Hepatocyte (in vitro differentiated cells): ENCODE results near the gene CMTM7. TPM values are rescaled to one million over a fixed set of nuclear protein-coding genes. Genes with fewer than 3 reads are reported as not detected.

ENCODE experiments used
- DNase-seq: peaks from one replicate; pipeline ENCODE4 v3.0.0-alpha.2; 2016; ENCODE audit warnings: low spot score
- H2AFZ ChIP-seq: fragments of 200-600 bp; sonication (generic); 2 replicates; pipeline ENCODE4 v1.6.0; 2016; ENCODE audit warnings: antibody characterized with exemption, mild to moderate bottlenecking
- H3K27ac ChIP-seq: fragments of 200-600 bp; sonication (generic); 2 replicates; pipeline ENCODE4 v1.5.1; 2016; ENCODE audit warnings: mild to moderate bottlenecking
- H3K27me3 ChIP-seq: fragments of 200-600 bp; sonication (generic); 2 replicates; pipeline ENCODE4 v1.6.1; 2016
- H3K36me3 ChIP-seq: fragments of 200-600 bp; sonication (generic); replicated peaks from 2 replicates; pipeline ENCODE4 v1.5.1; 2016; ENCODE audit warnings: low read depth; ENCODE audit not compliant: insufficient read depth
- H3K4me1 ChIP-seq: fragments of 200-600 bp; sonication (generic); 2 replicates; pipeline ENCODE4 v1.5.1; 2016; ENCODE audit warnings: mild to moderate bottlenecking, moderate library complexity; ENCODE audit not compliant: insufficient read depth
- H3K4me2 ChIP-seq: fragments of 200-600 bp; sonication (generic); 2 replicates; pipeline ENCODE4 v1.6.0; 2016
- H3K4me3 ChIP-seq: fragments of 200-600 bp; sonication (generic); 2 replicates; pipeline ENCODE4 v1.5.1; 2016; ENCODE audit warnings: mild to moderate bottlenecking
- H3K79me2 ChIP-seq: fragments of 200-600 bp; sonication (generic); 2 replicates; pipeline ENCODE4 v1.6.0; 2017; ENCODE audit warnings: mild to moderate bottlenecking
- H3K9me2 ChIP-seq: fragments of 200-600 bp; sonication (generic); replicated peaks from 2 replicates; pipeline ENCODE4 v1.6.0; 2017; ENCODE audit warnings: mild to moderate bottlenecking; ENCODE audit not compliant: insufficient read depth
- H3K9me3 ChIP-seq: fragments of 200-600 bp; sonication (generic); 2 replicates; pipeline ENCODE4 v1.5.1; 2016; ENCODE audit warnings: low read depth, mild to moderate bottlenecking
- H4K20me1 ChIP-seq: fragments of 200-600 bp; sonication (generic); 2 replicates; pipeline ENCODE4 v1.6.0; 2016; ENCODE audit warnings: mild to moderate bottlenecking; ENCODE audit not compliant: insufficient read depth, poor library complexity, severe bottlenecking
- CTCF ChIP-seq: fragments of 200-600 bp; sonication (generic); IDR thresholded peaks from 2 replicates; pipeline ENCODE4 v1.5.1; 2016; ENCODE audit warnings: antibody characterized with exemption, mild to moderate bottlenecking; ENCODE audit not compliant: poor library complexity
- EZH2 ChIP-seq: fragments of 200-600 bp; sonication (generic); IDR thresholded peaks from 2 replicates; pipeline ENCODE4 v1.6.1; 2016; ENCODE audit warnings: antibody characterized with exemption, mild to moderate bottlenecking, borderline replicate concordance
- EZH2phosphoT487 ChIP-seq: fragments of 200-600 bp; sonication (generic); IDR thresholded peaks from one replicate; pipeline ENCODE4 v1.6.1; 2018; ENCODE audit warnings: antibody characterized with exemption, mild to moderate bottlenecking, low read depth, moderate library complexity; ENCODE audit not compliant: unreplicated experiment, severe bottlenecking
- WGBS: methylation state at CpG from one replicate; pipeline ENCODE4 v1.1.6; 2016; ENCODE audit warnings: low lambda C conversion rate; ENCODE audit errors: missing lambda C conversion rate; 5-methylcytosine and 5-hydroxymethylcytosine counted together
- polyA plus RNA-seq: library from polyadenylated mRNA; unstranded; fragments of >200 nt; fragmentation: Nextera tagmentation; extraction: Ambion mirVana; gene quantifications from 2 replicates; pipeline ENCODE4 v1.2.1, GENCODE V29; 2016
- total RNA-seq: library from RNA; depleted of rRNA; stranded (reverse); fragments of >200 nt; gene quantifications from 2 replicates; pipeline ENCODE4 v1.2.3, GENCODE V29; 2014

CMTM7 gene
- total and polyA plus RNA-seq, 2 experiments from 2014 or later: 6.1 to 63.0 TPM

DNA sequence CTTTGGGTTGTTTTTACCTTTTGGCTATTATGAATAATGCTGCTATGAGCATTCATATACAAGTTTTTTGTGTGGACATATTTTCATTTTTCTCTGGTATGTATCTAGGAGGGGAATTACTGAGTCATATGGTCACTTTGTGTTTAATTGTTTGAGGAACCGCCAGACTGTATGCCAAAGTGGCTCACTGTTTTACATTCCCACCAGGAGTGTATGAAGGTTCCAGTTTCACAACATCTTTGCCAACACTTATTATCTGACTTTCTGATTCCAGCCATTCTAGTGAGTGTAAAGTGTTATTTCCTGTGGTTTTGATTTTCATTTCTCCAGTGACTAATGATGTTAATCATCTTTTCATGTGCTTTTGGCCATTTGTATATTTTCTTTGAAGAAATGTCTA lies 51.8 kb downstream of the CMTM7 start:
- no peak for TF ChIP-seq EZH2phosphoT487
- TF ChIP-seq EZH2: no peak
- no peak for TF ChIP-seq CTCF
- Histone ChIP-seq H4K20me1 (no peaks in the 10 kb centered on the region), H3K9me3 (no peaks in the 10 kb centered on the region), H3K9me2 (no peaks in the 10 kb centered on the region), H3K27ac (no peak overlapping the region), H3K4me2 (no peak overlapping the region), H3K27me3 (no peaks in the 10 kb centered on the region), H3K79me2 (peaks cover 2% of the 10 kb centered on the region), H2AFZ (no peak overlapping the region), H3K36me3 (no peaks in the 10 kb centered on the region), H3K4me3 (no peak overlapping the region), H3K4me1 (no peaks in the 10 kb centered on the region)
- DNase-seq: no peak
- WGBS: 93% methylated on average over 1 of the region's 1 CpG

DNA sequence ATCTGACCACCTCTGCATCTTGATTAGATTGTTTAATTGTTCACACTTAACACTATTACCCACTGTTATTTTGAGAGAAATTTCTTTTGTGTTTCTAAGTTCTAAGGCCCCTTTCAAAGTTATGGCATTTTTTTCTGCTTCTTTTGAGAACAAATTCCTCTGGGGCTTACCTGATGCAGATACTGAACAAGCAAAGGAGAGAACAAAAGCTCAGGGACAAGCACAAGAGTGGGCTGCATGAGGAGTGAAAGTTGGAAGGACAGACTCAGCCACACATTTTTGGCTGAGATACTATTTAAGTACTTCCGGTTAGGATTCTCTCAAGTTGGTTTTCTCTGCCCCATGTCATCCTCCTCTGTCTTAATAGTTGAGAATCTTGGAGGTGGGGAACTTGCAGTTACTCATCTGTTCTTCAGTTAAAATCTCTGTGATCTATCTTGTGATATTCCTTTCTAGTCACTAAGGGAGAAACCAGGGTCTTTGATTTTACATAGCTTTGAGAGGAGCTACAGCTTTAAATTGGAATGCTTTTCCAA lies 56.3 kb downstream of the CMTM7 start:
- Histone ChIP-seq H3K9me3 (no peaks in the 10 kb centered on the region), H3K4me3 (no peak overlapping the region), H2AFZ (no peak overlapping the region), H3K27me3 (no peaks in the 10 kb centered on the region), H4K20me1 (no peaks in the 10 kb centered on the region), H3K27ac (no peak overlapping the region), H3K4me2 (no peak overlapping the region), H3K79me2 (peaks cover 2% of the 10 kb centered on the region), H3K4me1 (no peaks in the 10 kb centered on the region), H3K9me2 (no peaks in the 10 kb centered on the region), H3K36me3 (no peaks in the 10 kb centered on the region)
- TF ChIP-seq EZH2 (no peak), EZH2phosphoT487 (no peak), CTCF (no peak)
- no peak for DNase-seq
- 78% methylated on average over 1 of the region's 1 CpG for WGBS

DNA sequence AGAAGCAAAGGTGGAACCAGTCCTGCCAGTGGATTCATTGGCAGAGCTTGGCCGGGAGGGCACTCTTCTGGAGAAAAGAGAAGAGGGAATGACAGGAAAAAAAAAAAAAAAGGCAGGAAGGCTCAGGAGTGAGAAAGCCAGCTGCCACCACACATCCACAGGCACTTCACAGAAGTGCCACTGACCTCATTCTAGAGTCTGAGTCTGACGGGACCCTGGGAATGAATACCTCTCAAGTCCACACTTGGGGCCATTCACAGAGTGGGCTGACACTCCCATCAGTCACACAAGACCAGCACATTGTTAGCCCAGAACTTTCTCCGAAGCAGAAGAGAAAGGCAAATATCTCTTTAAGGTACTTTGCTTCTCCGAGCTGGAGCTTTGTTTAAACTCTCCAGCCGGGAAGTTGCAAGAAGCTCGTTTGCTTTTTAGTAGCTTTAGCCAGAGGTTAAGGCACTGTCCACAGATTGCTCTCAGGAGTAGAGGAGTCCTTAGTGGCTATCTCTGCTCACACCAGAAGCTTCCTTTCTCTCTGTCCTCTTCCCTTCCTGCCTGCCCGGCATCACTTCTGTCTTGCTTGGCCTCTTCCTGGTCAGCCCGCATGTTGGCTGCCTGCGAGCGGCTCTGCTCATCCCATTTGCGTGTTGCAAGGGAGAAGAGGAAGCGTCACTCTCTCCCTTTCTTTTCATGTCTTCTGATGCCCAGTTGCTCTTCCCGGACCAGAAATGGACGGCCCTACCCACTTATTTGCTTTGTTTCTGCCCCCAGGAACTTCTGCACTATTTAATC lies 57.2 kb downstream of the CMTM7 start:
- peaks cover 2% of the 10 kb centered on the region for H3K79me2 ChIP-seq
- no peak overlapping the region for H3K4me3 ChIP-seq
- H3K4me2 ChIP-seq: no peak overlapping the region
- no peak overlapping the region for H2AFZ ChIP-seq
- no peak overlapping the region for H3K27ac ChIP-seq
- no peaks in the 10 kb centered on the region for H3K27me3 ChIP-seq
- H3K4me1 ChIP-seq: no peaks in the 10 kb centered on the region
- no peak for DNase-seq
- no peaks in the 10 kb centered on the region for H3K9me2 ChIP-seq
- TF ChIP-seq CTCF: no peak
- no peak for TF ChIP-seq EZH2phosphoT487
- TF ChIP-seq EZH2: no peak
- WGBS: 83% methylated on average over 14 of the region's 14 CpGs
- no peaks in the 10 kb centered on the region for H3K9me3 ChIP-seq
- no peaks in the 10 kb centered on the region for H4K20me1 ChIP-seq
- H3K36me3 ChIP-seq: no peaks in the 10 kb centered on the region
